Neural cell (in vitro differentiated cells): ENCODE measurements around the gene ASNSD1. TPM values are rescaled to one million over a fixed set of nuclear protein-coding genes. Genes with fewer than 3 reads are reported as not detected.

Experiments used
- H2AFZ ChIP-seq: fragments of 200-600, 300-800 bp; sonication (generic), shearing (Covaris generic); 2 replicates; pipeline ENCODE4 v1.6.0; 2014; ENCODE audit warnings: low read depth, mild to moderate bottlenecking, antibody characterized with exemption, low read length, moderate library complexity
- H3F3A ChIP-seq: fragments of 200-600 bp; shearing (Covaris generic); 2 replicates; pipeline ENCODE4 v1.6.1; 2016; ENCODE audit warnings: mild to moderate bottlenecking, moderate library complexity, mixed read lengths, antibody characterized with exemption, low read length; ENCODE audit not compliant: insufficient read depth, poor library complexity, severe bottlenecking
- H3K27ac ChIP-seq: fragments of 200-600, 300-800 bp; sonication (generic), shearing (Covaris generic); 2 replicates; pipeline ENCODE4 v1.5.1; 2014; ENCODE audit warnings: mild to moderate bottlenecking, low read length, moderate library complexity
- H3K27me3 ChIP-seq: fragments of 300-800, 200-600 bp; sonication (generic), shearing (Covaris generic); 2 replicates; pipeline ENCODE4 v1.6.0; 2014; ENCODE audit warnings: mild to moderate bottlenecking, low read depth, low read length, moderate library complexity; ENCODE audit not compliant: insufficient read depth
- H3K36me3 ChIP-seq: fragments of 300-800, 200-600 bp; sonication (generic), shearing (Covaris generic); 2 replicates; pipeline ENCODE4 v1.5.1; 2014; ENCODE audit warnings: mild to moderate bottlenecking, antibody characterized with exemption, low read length, moderate library complexity; ENCODE audit not compliant: insufficient read depth
- H3K4me2 ChIP-seq: fragments of 300-800, 200-600 bp; sonication (generic), shearing (Covaris generic); 2 replicates; pipeline ENCODE4 v1.6.0; 2014; ENCODE audit warnings: mild to moderate bottlenecking, low read length
- H3K4me3 ChIP-seq: fragments of 300-800, 200-600 bp; sonication (generic), shearing (Covaris generic); 2 replicates; pipeline ENCODE4 v1.5.1; 2014; ENCODE audit warnings: mild to moderate bottlenecking, low read length, moderate library complexity
- H3K79me2 ChIP-seq: fragments of 200-600 bp; shearing (Covaris generic); replicated peaks from 2 replicates; pipeline ENCODE4 v1.6.0; 2014; ENCODE audit warnings: mild to moderate bottlenecking, low read length, moderate library complexity; ENCODE audit not compliant: insufficient read depth
- H3K9ac ChIP-seq: fragments of 300-800, 200-600 bp; sonication (generic), shearing (Covaris generic); 2 replicates; pipeline ENCODE4 v1.6.1; 2016; ENCODE audit warnings: mild to moderate bottlenecking, low read length, mixed read lengths
- H3K9me2 ChIP-seq: fragments of 200-600 bp; shearing (Covaris generic); 2 replicates; pipeline ENCODE4 v1.6.1; 2016; ENCODE audit warnings: mild to moderate bottlenecking, low read length, mixed read lengths; ENCODE audit not compliant: insufficient read depth
- H3K9me3 ChIP-seq: fragments of 200-600, 300-800 bp; sonication (generic), shearing (Covaris generic); 2 replicates; pipeline ENCODE4 v1.6.1; 2016; ENCODE audit warnings: mild to moderate bottlenecking, mixed run types, low read length, moderate library complexity, mixed read lengths
- H4K20me1 ChIP-seq: fragments of 200-600 bp; shearing (Covaris generic); 2 replicates; pipeline ENCODE4 v1.6.1; 2016; ENCODE audit warnings: mild to moderate bottlenecking, mixed run types; ENCODE audit not compliant: insufficient read depth
- EP300 ChIP-seq: fragments of 450-650 bp; conservative IDR thresholded peaks from 2 replicates; pipeline ENCODE4 v1.6.1; 2014; ENCODE audit warnings: antibody characterized with exemption, mild to moderate bottlenecking, moderate library complexity; ENCODE audit not compliant: poor library complexity, severe bottlenecking
- EZH2 ChIP-seq: fragments of 200-600, 300-800 bp; shearing (Covaris generic), sonication (generic); IDR thresholded peaks from 2 replicates; pipeline ENCODE4 v1.6.1; 2014; ENCODE audit warnings: antibody characterized with exemption, low read length, borderline replicate concordance, mild to moderate bottlenecking; ENCODE audit not compliant: insufficient read depth, poor library complexity, severe bottlenecking
- MXI1 ChIP-seq: fragments of 450-650 bp; conservative IDR thresholded peaks from 2 replicates; pipeline ENCODE4 v1.6.1; 2014; ENCODE audit warnings: antibody characterized with exemption, mild to moderate bottlenecking; ENCODE audit not compliant: poor library complexity, severe bottlenecking
- POLR2AphosphoS5 ChIP-seq: IDR thresholded peaks from 2 replicates; pipeline ENCODE4 v1.6.1; 2012
- RAD21 ChIP-seq: fragments of 450-650 bp; conservative IDR thresholded peaks from 2 replicates; pipeline ENCODE4 v1.6.1; 2014; ENCODE audit warnings: antibody characterized with exemption, mild to moderate bottlenecking, moderate library complexity
- SMC3 ChIP-seq: fragments of 450-650 bp; conservative IDR thresholded peaks from 2 replicates; pipeline ENCODE4 v1.6.1; 2014; ENCODE audit warnings: antibody characterized with exemption, mild to moderate bottlenecking, moderate library complexity; ENCODE audit not compliant: poor library complexity
- TAF1 ChIP-seq: IDR thresholded peaks from 2 replicates; pipeline ENCODE4 v1.6.1; 2012; ENCODE audit warnings: low read depth
- polyA plus RNA-seq: library from polyadenylated mRNA; depleted of rRNA; stranded (reverse); fragments of >200 nt; gene quantifications from 2 replicates; pipeline ENCODE4 v1.2.3, GENCODE V29; 2014
- TF ChIP-seq, protein P1 (sequence below): fragments of 450-650 bp; IDR thresholded peaks from 2 replicates; pipeline ENCODE4 v1.5.1; 2014; ENCODE audit warnings: antibody characterized with exemption, mild to moderate bottlenecking, moderate library complexity; ENCODE audit not compliant: poor library complexity, severe bottlenecking
- TF ChIP-seq, protein P2 (sequence below): IDR thresholded peaks from 2 replicates; pipeline ENCODE4 v1.6.1; 2012; ENCODE audit warnings: borderline replicate concordance

The ASNSD1 gene
- polyA plus RNA-seq, 1 donor from 2014 or later = 94.3 TPM

DNA sequence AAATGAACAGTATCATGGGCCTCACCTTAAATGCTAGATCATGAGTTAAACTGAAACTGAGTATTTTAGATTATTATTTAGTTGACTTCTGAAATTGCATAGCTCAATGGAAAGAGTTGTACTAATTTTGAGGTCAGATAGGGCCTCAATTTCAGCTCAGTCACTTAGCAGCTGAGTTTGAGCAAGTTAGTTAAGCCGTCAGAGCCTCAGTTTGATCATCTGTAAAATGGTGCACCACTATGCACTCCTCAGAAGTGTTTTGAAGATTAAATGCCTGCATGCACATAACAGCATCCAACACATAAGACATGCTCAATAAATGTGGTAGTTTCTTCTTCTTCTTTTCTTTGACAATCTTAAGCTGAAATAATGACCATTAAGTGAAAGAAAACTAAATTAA lies 38.2 kb upstream of the ASNSD1 start:
- no peak for TF ChIP-seq SMC3
- TF ChIP-seq POLR2AphosphoS5 = no peak
- no peak for TF ChIP-seq MXI1
- TF ChIP-seq TAF1 = no peak
- no peak for TF ChIP-seq EP300
- TF ChIP-seq, protein P1, sequence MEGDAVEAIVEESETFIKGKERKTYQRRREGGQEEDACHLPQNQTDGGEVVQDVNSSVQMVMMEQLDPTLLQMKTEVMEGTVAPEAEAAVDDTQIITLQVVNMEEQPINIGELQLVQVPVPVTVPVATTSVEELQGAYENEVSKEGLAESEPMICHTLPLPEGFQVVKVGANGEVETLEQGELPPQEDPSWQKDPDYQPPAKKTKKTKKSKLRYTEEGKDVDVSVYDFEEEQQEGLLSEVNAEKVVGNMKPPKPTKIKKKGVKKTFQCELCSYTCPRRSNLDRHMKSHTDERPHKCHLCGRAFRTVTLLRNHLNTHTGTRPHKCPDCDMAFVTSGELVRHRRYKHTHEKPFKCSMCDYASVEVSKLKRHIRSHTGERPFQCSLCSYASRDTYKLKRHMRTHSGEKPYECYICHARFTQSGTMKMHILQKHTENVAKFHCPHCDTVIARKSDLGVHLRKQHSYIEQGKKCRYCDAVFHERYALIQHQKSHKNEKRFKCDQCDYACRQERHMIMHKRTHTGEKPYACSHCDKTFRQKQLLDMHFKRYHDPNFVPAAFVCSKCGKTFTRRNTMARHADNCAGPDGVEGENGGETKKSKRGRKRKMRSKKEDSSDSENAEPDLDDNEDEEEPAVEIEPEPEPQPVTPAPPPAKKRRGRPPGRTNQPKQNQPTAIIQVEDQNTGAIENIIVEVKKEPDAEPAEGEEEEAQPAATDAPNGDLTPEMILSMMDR = no peak
- TF ChIP-seq EZH2 = no peak
- TF ChIP-seq, protein P2, sequence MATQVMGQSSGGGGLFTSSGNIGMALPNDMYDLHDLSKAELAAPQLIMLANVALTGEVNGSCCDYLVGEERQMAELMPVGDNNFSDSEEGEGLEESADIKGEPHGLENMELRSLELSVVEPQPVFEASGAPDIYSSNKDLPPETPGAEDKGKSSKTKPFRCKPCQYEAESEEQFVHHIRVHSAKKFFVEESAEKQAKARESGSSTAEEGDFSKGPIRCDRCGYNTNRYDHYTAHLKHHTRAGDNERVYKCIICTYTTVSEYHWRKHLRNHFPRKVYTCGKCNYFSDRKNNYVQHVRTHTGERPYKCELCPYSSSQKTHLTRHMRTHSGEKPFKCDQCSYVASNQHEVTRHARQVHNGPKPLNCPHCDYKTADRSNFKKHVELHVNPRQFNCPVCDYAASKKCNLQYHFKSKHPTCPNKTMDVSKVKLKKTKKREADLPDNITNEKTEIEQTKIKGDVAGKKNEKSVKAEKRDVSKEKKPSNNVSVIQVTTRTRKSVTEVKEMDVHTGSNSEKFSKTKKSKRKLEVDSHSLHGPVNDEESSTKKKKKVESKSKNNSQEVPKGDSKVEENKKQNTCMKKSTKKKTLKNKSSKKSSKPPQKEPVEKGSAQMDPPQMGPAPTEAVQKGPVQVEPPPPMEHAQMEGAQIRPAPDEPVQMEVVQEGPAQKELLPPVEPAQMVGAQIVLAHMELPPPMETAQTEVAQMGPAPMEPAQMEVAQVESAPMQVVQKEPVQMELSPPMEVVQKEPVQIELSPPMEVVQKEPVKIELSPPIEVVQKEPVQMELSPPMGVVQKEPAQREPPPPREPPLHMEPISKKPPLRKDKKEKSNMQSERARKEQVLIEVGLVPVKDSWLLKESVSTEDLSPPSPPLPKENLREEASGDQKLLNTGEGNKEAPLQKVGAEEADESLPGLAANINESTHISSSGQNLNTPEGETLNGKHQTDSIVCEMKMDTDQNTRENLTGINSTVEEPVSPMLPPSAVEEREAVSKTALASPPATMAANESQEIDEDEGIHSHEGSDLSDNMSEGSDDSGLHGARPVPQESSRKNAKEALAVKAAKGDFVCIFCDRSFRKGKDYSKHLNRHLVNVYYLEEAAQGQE = no peak
- no peak for TF ChIP-seq RAD21
- no peak overlapping the region for H3K9ac ChIP-seq
- H3F3A ChIP-seq = no peaks in the 10 kb centered on the region
- H3K4me2 ChIP-seq = no peak overlapping the region
- H3K27me3 ChIP-seq = no peaks in the 10 kb centered on the region
- no peaks in the 10 kb centered on the region for H4K20me1 ChIP-seq
- H3K9me2 ChIP-seq = no peaks in the 10 kb centered on the region
- no peak overlapping the region for H3K27ac ChIP-seq
- H3K4me3 ChIP-seq = no peak overlapping the region
- H3K79me2 ChIP-seq = no peaks in the 10 kb centered on the region
- no peaks in the 10 kb centered on the region for H3K9me3 ChIP-seq
- no peaks in the 10 kb centered on the region for H3K36me3 ChIP-seq
- no peak overlapping the region for H2AFZ ChIP-seq

DNA sequence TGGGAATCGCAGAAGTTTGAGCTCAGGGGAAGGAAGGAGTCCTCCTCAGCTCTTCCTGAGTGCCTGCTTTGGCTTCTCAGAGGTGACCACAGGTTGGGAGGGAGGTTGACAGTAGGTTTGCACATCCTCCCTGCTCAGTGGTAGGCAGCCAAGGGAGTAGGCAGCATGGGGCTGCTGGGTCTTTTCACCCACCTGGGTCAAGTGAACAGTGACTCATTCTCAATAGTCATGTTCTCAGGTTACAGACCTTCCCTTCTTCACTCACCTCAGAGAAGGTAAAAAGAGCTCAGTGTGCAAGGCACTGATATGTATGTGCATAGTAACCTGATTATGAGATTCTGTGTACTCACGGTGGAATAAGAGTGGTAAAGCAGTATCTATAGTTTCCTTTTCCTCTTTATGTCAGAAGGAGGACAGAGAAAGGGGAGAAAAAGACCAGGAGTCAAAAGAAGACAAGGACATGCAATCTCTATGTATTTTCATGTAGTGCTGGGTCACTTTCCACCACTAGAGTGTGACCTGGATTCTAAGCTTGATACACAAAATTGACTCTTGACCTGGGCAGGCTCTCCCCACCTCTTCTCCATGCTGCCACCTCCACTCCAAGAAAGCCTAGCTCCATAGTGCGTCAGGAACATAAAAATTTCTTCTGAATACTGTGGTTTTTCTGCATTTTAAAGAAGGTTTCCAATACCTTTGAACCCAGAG lies 36.5 kb upstream of the ASNSD1 start:
- Histone ChIP-seq H3K9me3 (no peaks in the 10 kb centered on the region), H3K27ac (no peak overlapping the region), H2AFZ (no peak overlapping the region), H4K20me1 (no peaks in the 10 kb centered on the region), H3K79me2 (no peaks in the 10 kb centered on the region), H3F3A (no peaks in the 10 kb centered on the region), H3K4me2 (no peak overlapping the region), H3K9me2 (no peaks in the 10 kb centered on the region), H3K36me3 (no peaks in the 10 kb centered on the region), H3K4me3 (no peak overlapping the region), H3K27me3 (no peaks in the 10 kb centered on the region), H3K9ac (no peak overlapping the region)
- no peak for TF ChIP-seq RAD21
- TF ChIP-seq, protein P2 = no peak
- TF ChIP-seq POLR2AphosphoS5 = no peak
- no peak for TF ChIP-seq SMC3
- TF ChIP-seq EP300 = no peak
- no peak for TF ChIP-seq TAF1
- TF ChIP-seq, protein P1 = no peak
- TF ChIP-seq EZH2 = no peak
- TF ChIP-seq MXI1 = no peak
